Amniotic stem cell (primary cell): ENCODE measurements around the gene CDH4.
"Not testable (repeated sequence)": the region's sequence is repeated elsewhere in the genome, so short reads cannot be mapped to it uniquely, and the experiment has no call there.

Source experiments
- DNase-seq: peaks from one replicate; lab custom pipeline; 2025; lab: John Stamatoyannopoulos, UW

CDH4 gene

DNA sequence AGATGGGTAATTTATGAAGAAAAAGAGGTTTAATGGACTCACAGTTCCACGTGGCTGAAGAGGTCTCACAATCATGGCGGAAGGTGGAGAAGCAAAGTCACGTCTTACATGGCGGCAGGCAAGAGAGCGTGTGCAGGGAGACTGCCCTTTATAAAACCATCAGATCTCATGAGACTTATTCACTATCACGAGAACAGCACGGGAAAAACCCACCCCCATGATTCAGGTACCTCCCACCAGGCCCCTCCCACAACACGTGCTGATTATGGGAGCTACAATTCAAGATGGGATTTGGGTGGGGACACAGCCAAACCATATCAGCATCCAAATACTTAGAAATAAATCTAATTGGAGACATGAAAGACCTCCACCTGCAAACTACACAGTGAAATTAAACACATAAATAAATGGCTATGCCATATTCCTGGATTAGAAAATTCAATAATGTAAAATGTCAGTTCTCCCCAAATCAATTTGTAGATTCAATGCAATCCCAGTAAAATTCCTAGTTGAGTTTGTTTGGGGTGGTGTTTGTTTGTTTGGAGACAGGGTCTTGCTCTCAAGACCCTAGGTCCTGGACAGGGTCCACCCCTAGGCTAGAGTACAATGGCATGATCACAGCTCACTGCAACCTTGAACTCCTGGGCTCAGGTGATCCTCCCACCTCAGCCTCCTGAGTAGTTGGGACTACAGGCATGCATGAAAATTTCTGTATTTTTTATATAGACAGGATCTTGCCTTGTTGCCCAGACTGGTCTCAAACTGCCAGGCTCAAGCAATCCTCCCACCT lies 712.0 kb downstream of the CDH4 start:
- no peak for DNase-seq

- DNase-seq, result no peak
These were observed 712.9 kb downstream of the CDH4 start for GRCh38 chr20:61964675-61965605.

DNA sequence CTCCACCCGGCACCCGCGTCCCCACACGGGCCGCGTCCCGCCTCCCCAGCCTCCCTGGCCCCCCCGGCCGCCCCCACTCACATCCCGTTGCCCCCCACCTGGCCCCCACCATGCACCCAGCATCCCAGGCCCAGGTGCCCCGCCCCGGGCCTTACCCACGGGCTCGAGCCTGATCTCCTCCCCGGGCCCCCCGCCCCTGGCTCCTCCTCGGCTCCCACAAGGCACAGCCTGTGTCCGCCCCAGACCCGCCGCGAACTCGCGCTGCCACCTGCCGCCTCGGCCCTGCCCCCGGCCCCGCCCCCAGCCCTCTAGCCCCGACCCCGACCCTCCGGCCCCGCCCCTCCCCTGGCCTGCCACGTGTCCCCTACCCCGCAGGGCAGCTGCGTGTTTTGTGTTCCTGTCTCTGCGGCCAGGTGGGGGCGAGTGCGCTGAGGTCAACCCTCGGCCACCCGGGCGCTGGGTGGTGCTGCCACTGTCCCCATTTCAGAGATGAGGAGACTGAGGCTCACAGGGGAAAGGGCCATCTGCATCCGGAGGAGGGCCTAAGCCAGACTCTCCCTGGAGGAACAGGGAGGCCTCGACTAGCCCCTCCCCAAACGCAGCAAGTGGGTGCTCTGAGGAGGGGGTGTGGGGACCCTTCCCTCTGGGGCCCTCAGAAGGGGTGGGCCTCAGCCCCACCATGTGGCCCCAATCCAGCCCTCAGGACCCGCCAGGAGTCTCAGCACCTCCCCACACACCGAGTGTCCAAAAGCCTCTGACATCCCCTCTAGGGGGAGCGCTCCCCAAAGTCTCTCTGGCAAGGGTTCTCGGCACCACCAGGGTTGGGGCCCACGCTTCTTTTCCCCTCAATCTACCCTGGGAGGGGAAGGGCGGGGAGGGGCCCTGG lies 713.8 kb downstream of the CDH4 start:
- no peak for DNase-seq

- DNase-seq, result no peak
These were observed 714.6 kb downstream of the CDH4 start for GRCh38 chr20:61966492-61967244.

DNA sequence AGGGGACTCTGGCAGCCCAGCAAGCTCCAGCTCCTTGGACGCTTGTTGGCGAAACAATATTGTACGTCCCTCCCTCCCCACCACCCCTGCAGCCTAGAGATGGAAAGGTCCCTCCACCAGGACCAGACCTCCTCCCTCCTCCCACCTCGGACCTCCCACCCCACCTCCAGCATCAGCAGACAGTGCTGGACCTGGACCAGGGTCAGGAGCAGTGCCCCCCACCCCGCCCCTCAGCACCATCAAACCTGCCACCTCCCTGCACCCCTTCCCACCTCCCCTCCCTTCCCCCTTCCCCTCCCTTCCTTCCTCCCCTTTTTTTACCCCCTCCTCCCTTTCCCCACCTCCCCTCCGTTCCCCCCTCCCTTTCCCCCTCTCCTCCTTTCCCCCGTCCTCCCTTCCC lies 715.2 kb downstream of the CDH4 start:
- DNase-seq, result no peak

GRCh38 chr20:61968036-61968810 lies 716.2 kb downstream of the CDH4 start:
- no peak for DNase-seq

GRCh38 chr20:61968932-61969331 lies 716.9 kb downstream of the CDH4 start:
- no peak for DNase-seq

- no peak for DNase-seq
These were observed 717.7 kb downstream of the CDH4 start for GRCh38 chr20:61969806-61970205.

GRCh38 chr20:61970357-61970756 lies 718.3 kb downstream of the CDH4 start:
- no peak for DNase-seq

DNA sequence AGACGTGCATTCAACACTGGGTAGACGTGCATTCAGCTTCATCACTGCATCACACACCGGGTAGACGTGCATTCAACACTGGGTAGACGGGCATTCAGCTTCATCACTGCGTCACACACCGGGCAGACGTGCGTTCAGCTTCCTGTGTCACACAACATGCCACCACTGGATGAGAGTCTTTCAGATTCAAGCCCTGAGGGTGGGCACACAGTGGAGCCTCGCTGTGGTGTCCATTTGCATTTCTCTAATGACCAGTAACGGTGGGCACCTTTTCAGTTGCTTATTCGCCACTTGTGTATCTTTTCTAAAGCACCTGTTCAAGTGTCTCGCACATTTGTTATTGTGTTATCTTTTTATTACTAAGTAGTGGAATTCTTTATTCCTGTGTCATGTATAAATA lies 719.5 kb downstream of the CDH4 start:
- DNase-seq, result not testable (repeated sequence)

- no peak for DNase-seq
These were observed 720.8 kb downstream of the CDH4 start for GRCh38 chr20:61972636-61973508.

- DNase-seq, result no peak
These were observed 721.7 kb downstream of the CDH4 start for GRCh38 chr20:61973515-61974356.

- no peak for DNase-seq
These were observed 722.2 kb downstream of the CDH4 start for GRCh38 chr20:61974357-61974665.

- no peak for DNase-seq
These were observed 723.5 kb downstream of the CDH4 start for GRCh38 chr20:61975407-61976129.

DNA sequence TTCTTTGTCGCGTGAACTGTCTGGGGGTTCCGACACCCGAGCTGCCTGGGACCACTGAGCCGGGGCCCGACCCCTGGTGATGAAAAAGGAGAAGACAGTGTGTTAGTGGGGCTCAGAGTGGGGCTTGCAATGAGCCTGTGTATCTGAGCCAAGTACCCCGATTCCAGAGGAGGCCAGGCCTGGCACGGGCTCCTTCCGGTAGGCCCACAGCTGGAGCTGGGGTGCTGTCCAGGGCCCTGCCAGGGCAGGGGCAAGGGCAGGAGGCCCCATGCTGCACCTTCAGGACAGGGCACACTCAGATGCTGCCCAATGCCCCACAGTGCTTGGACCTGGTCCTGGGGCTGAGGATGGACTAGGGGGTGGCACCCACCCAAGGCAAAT lies 724.2 kb downstream of the CDH4 start:
- DNase-seq, result no peak

- DNase-seq, result no peak
These were observed 724.8 kb downstream of the CDH4 start for GRCh38 chr20:61976644-61977418.

GRCh38 chr20:61977419-61977786 lies 725.3 kb downstream of the CDH4 start:
- no peak for DNase-seq
